ENCODE results near the gene CETN2.
A peak's percentile ranks its signal among the peaks of the same experiment; 100 is the strongest.

Gene CETN2

DNA sequence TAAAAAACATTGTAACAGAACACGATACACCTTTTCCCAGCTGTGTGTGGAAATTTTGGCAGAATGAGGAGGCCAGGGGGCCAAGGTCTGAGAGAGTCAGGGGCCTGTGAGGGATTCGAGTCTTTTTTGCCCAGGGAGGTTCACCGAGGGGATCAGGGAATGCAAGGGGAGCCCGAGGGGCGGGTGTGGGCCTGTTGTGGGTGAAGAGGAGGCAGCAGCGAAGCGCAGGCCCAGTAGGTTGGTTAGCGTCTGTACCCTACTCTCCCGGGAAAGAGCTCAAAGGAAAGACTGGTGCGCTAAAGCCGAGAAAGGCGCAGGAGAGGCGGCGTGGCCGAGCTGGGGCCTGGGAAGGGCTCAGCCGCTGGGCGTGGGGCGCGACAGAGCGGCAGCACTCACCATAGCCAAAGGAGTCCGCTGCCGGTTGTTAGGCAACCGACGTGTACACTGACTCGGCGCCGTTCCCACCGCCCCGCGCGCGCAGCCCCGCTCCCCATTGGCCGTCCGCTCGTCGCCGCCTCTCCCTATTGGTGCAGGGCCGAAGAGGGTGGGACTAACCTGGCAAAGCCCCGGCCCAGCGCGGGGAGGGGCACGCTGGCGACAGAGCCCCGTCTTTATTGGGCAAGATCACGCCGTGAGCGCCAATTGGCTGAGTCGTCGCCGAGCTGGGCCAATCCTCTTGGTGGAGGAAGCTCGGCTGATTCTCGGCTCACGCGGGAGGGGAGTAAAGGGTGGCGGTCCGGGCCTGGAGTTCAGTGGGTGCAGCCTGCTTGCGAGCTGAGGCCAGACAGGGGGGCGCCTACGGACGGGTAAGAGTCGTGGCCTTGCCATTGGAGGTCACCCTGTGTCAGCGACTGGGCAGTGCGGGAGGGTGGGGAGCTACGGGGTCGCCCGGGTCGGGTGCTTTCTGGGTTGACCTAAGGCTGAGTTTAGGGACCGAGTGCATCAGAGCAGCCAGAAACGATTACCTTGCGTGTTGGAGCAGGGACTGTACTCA is at the start of gene CETN2, which contains the start of gene NSDHL:
Gene CETN2 (minus strand): TSS at position 446 of the 994 bp plus-strand sequence. CDS start 47 bp downstream, at position 399.
Gene NSDHL (plus strand): TSS at position 752 of the 994 bp plus-strand sequence. CDS start 15,262 bp downstream, outside the sequence.
- no peaks in the 10 kb centered on the region for H3K9me3 ChIP-seq (ENCODE audit: low read length)
- H3K79me2 ChIP-seq (ENCODE audit: insufficient read depth, low read length): peaks cover 11% of the 10 kb centered on the region; the same call in 1 of the 2 replicates
- peak within 1 kb of the TSS; percentile 10 for H3K27ac ChIP-seq (ENCODE audit: low read depth, low read length, poor library complexity, severe bottlenecking)
- no peaks in the 10 kb centered on the region for H3F3A ChIP-seq (ENCODE audit: insufficient read depth, low read length)
- TF ChIP-seq EZH2 (IDR thresholded peaks at IDR 0.05; ENCODE audit: borderline replicate concordance, low read length): no peak
- TF ChIP-seq, protein P1, sequence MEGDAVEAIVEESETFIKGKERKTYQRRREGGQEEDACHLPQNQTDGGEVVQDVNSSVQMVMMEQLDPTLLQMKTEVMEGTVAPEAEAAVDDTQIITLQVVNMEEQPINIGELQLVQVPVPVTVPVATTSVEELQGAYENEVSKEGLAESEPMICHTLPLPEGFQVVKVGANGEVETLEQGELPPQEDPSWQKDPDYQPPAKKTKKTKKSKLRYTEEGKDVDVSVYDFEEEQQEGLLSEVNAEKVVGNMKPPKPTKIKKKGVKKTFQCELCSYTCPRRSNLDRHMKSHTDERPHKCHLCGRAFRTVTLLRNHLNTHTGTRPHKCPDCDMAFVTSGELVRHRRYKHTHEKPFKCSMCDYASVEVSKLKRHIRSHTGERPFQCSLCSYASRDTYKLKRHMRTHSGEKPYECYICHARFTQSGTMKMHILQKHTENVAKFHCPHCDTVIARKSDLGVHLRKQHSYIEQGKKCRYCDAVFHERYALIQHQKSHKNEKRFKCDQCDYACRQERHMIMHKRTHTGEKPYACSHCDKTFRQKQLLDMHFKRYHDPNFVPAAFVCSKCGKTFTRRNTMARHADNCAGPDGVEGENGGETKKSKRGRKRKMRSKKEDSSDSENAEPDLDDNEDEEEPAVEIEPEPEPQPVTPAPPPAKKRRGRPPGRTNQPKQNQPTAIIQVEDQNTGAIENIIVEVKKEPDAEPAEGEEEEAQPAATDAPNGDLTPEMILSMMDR (IDR thresholded peaks at IDR 0.05; ENCODE audit: low read length): no peak
- H3K27me3 ChIP-seq (ENCODE audit: insufficient read depth, low read length): no peaks in the 10 kb centered on the region
- peaks cover 19% of the 10 kb centered on the region for H3K36me3 ChIP-seq (ENCODE audit: insufficient read depth, low read length)
- H3K9me2 ChIP-seq (ENCODE audit: low read depth, low read length): no peaks in the 10 kb centered on the region
- H3K4me1 ChIP-seq (ENCODE audit: insufficient read depth, low read length, severe bottlenecking): peaks cover 23% of the 10 kb centered on the region
- H3K9ac ChIP-seq (ENCODE audit: low read length): peak within 1 kb of the TSS; percentile 90
- no peak within 1 kb of the TSS for H2AFZ ChIP-seq (ENCODE audit: low read length)
- no peaks in the 10 kb centered on the region for H4K20me1 ChIP-seq (ENCODE audit: insufficient read depth, low read length)
- peak within 1 kb of the TSS; percentile 90 for H3K4me2 ChIP-seq (ENCODE audit: low read length)
- H3K4me3 ChIP-seq (ENCODE audit: low read depth, low read length, poor library complexity, severe bottlenecking): peak within 1 kb of the TSS; percentile 88

- no peak overlapping the region for H3K4me2 ChIP-seq (ENCODE audit: low read length)
- no peaks in the 10 kb centered on the region for H3K27me3 ChIP-seq (ENCODE audit: insufficient read depth, low read length)
- no peaks in the 10 kb centered on the region for H3K4me1 ChIP-seq (ENCODE audit: insufficient read depth, low read length, severe bottlenecking)
- no peak overlapping the region for H3K4me3 ChIP-seq (ENCODE audit: low read depth, low read length, poor library complexity, severe bottlenecking)
- no peak overlapping the region for H3K9ac ChIP-seq (ENCODE audit: low read length)
- no peaks in the 10 kb centered on the region for H3K9me3 ChIP-seq (ENCODE audit: low read length)
- H3K36me3 ChIP-seq (ENCODE audit: insufficient read depth, low read length): no peaks in the 10 kb centered on the region
- H3K79me2 ChIP-seq (ENCODE audit: insufficient read depth, low read length): no peaks in the 10 kb centered on the region
- H3K27ac ChIP-seq (ENCODE audit: low read depth, low read length, poor library complexity, severe bottlenecking): no peak overlapping the region
- no peaks in the 10 kb centered on the region for H3K9me2 ChIP-seq (ENCODE audit: low read depth, low read length)
- no peaks in the 10 kb centered on the region for H4K20me1 ChIP-seq (ENCODE audit: insufficient read depth, low read length)
- no peak overlapping the region for H2AFZ ChIP-seq (ENCODE audit: low read length)
- no peak for TF ChIP-seq EZH2 (IDR thresholded peaks at IDR 0.05; ENCODE audit: borderline replicate concordance, low read length)
- TF ChIP-seq, protein P1 (IDR thresholded peaks at IDR 0.05; ENCODE audit: low read length): no peak
- H3F3A ChIP-seq (ENCODE audit: insufficient read depth, low read length): no peaks in the 10 kb centered on the region
Measured at GRCh38 chrX:152878976-152879755, 48.6 kb upstream of the CETN2 start.

DNA sequence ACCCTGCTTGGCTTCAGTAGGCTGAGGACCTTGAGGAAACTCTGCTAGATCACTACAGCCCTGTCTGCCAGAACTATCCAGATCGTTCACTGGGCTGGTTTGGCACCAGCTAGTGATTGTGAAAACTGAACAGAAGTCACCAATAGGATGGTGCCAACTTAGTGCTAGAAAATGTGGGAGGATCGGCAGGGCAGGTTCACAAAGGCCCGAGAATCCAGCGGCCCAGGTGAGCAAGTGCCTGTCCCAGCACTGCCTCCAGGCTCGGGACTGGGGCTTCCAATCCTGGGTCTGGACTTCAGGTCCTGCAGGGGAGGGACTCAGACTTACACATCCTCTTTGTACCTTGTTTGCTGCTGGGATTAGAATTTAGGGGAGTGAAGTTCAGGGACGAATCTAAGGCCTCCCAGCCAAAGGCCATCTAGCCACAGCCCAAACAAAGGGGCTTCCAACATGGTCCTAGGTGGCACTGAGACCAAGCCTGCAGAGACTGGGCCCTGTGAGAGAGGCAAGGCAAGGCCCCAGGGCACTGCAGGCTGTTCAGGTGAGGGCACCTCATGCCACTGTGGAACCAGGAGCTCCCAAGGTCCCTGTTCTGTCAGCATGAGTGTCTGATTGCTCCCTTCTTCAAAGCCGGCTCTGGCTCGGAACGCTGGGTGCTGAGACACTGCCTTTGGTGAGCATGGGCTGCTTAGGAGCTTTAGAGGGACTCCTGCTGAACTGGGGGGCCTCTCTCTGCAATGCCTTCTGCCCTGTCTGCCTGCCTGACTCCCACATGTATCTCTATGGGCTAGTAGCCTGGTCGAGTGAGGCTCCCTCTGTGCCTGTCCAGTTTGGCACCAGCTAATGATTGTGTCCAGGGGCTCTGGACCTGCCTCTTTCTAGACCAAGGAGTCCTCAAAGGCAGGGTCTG is 46.6 kb upstream of the CETN2 start:
- H3K27ac ChIP-seq (ENCODE audit: low read depth, low read length, poor library complexity, severe bottlenecking): no peak overlapping the region

More for the DNA sequence above, 46.6 kb upstream of the CETN2 start:
- Histone ChIP-seq H3F3A (ENCODE audit: insufficient read depth, low read length) (no peaks in the 10 kb centered on the region), H3K79me2 (ENCODE audit: insufficient read depth, low read length) (no peaks in the 10 kb centered on the region), H3K4me1 (ENCODE audit: insufficient read depth, low read length, severe bottlenecking) (no peaks in the 10 kb centered on the region), H3K4me3 (ENCODE audit: low read depth, low read length, poor library complexity, severe bottlenecking) (no peak overlapping the region), H3K27me3 (ENCODE audit: insufficient read depth, low read length) (no peaks in the 10 kb centered on the region), H3K9me2 (ENCODE audit: low read depth, low read length) (no peaks in the 10 kb centered on the region), H3K9me3 (ENCODE audit: low read length) (no peaks in the 10 kb centered on the region), H2AFZ (ENCODE audit: low read length) (no peak overlapping the region), H4K20me1 (ENCODE audit: insufficient read depth, low read length) (no peaks in the 10 kb centered on the region), H3K9ac (ENCODE audit: low read length) (no peak overlapping the region), H3K4me2 (ENCODE audit: low read length) (no peak overlapping the region), H3K36me3 (ENCODE audit: insufficient read depth, low read length) (no peaks in the 10 kb centered on the region)
- TF ChIP-seq EZH2 (IDR thresholded peaks at IDR 0.05; ENCODE audit: borderline replicate concordance, low read length): no peak
- TF ChIP-seq, protein P1 (IDR thresholded peaks at IDR 0.05; ENCODE audit: low read length): no peak

All from OCI-LY1 (cell line).